Mucosa of descending colon (tissue), 3 donors: ENCODE measurements around the gene CNDP2. TPM values are rescaled to one million over a fixed set of nuclear protein-coding genes. Genes with fewer than 3 reads are reported as not detected.

Experiments used
- ATAC-seq: fragments of 200-7000 bp; cut with Tn5 transposase; one replicate; pipeline ENCODE4 v1.9.1; 2020; ENCODE audit warnings: mild to moderate bottlenecking, moderate library complexity
- DNase-seq, 3 donors: peaks; one replicate each; pipeline ENCODE4 v3.0.0-alpha.2; 2020
- H3K36me3 ChIP-seq: fragments of 200-600 bp; one replicate; pipeline ENCODE4 v1.8.0; 2021; ENCODE audit warnings: low read depth, mild to moderate bottlenecking
- H3K4me1 ChIP-seq: fragments of 200-600 bp; one replicate; pipeline ENCODE4 v1.8.0; 2021; ENCODE audit warnings: low read depth, mild to moderate bottlenecking
- H3K4me3 ChIP-seq: fragments of 200-600 bp; one replicate; pipeline ENCODE4 v1.8.0; 2021; ENCODE audit warnings: mild to moderate bottlenecking
- H3K9me3 ChIP-seq: fragments of 200-600 bp; one replicate; pipeline ENCODE4 v1.8.0; 2021; ENCODE audit warnings: mild to moderate bottlenecking
- intact Hi-C, 2 donors: fragments of 100-400 bp; cut with DNase I in 1 of 2; cut with micrococcal nuclease in 1 of 2; formaldehyde crosslinking; loops; one replicate each; pipeline versions ENCODE4 v1.11.0 to v1.11.1; 2022; cut with DNase I, micrococcal nuclease
- total RNA-seq, 3 donors: library from RNA; stranded (reverse); fragmentation: NEBNext Ultra II Directional in 2 of 3; extraction: Animal tissue kit (Norgen Biotek cat#: 25700) in 2 of 3; gene quantifications; one replicate each; pipeline versions ENCODE4 v1.2.1 to v1.2.4, GENCODE V29; 2021 to 2023
- TF ChIP-seq, protein P1 (sequence below): fragments of 200-600 bp; IDR thresholded peaks from one replicate; pipeline ENCODE4 v1.8.0; 2022; ENCODE audit warnings: antibody characterized with exemption, mild to moderate bottlenecking
- donor health status: DM: no; HTN: no; CAD: no; lungs with moderate emphysema.
- donor health status: DM: no; HTN: no; CAD: no.
- donor health status: DM: no; HTN: yes; CAD: no.

The CNDP2 gene
- total RNA-seq, 3 donors from 2014 or later, result 148 to 263 (median 244) TPM

DNA sequence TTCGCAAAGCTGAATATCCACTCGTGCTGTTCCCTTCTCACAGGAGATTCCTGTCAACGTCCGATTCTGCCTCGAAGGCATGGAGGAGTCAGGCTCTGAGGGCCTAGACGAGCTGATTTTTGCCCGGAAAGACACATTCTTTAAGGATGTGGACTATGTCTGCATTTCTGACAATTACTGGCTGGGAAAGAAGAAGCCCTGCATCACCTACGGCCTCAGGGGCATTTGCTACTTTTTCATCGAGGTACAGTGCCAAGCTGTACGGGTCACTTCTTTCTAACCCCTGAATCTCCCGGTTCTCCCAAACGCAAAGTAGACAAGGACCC lies 14.6 kb downstream of the CNDP2 start:
- H3K4me1 ChIP-seq, result peaks cover 12% of the 10 kb centered on the region
- intact Hi-C loops, result no loop called here
- no peak overlapping the region for H3K4me3 ChIP-seq
- H3K9me3 ChIP-seq, result no peaks in the 10 kb centered on the region
- TF ChIP-seq, protein P1, sequence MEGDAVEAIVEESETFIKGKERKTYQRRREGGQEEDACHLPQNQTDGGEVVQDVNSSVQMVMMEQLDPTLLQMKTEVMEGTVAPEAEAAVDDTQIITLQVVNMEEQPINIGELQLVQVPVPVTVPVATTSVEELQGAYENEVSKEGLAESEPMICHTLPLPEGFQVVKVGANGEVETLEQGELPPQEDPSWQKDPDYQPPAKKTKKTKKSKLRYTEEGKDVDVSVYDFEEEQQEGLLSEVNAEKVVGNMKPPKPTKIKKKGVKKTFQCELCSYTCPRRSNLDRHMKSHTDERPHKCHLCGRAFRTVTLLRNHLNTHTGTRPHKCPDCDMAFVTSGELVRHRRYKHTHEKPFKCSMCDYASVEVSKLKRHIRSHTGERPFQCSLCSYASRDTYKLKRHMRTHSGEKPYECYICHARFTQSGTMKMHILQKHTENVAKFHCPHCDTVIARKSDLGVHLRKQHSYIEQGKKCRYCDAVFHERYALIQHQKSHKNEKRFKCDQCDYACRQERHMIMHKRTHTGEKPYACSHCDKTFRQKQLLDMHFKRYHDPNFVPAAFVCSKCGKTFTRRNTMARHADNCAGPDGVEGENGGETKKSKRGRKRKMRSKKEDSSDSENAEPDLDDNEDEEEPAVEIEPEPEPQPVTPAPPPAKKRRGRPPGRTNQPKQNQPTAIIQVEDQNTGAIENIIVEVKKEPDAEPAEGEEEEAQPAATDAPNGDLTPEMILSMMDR, result no peak
- DNase-seq (no peak), ATAC-seq (no peak)
- peaks cover 10% of the 10 kb centered on the region for H3K36me3 ChIP-seq

DNA sequence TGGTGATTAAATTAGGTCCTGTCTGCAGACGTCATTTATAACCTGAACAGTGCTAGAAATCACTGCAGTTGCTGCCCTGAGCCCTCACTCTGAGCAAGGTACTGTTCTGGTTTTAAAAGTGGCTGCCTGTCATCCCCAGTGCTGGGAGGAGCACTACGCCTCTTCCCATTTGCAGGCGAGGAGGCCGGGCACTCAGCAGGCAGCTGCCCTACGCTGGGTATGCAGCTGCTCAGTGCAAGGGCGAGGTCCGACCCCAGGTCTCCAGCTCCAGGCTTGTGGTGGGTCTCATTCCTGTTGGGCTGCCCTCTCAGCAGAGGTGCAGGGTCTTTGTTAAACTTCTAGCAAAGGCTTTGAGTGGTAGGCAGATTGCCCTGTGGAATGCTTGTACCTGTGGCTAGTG lies 15.7 kb downstream of the CNDP2 start:
- TF ChIP-seq, protein P1, result no peak
- peaks cover 12% of the 10 kb centered on the region for H3K4me1 ChIP-seq
- no peaks in the 10 kb centered on the region for H3K9me3 ChIP-seq
- DNase-seq, result no peak
- no peak overlapping the region for H3K4me3 ChIP-seq
- H3K36me3 ChIP-seq, result peaks cover 10% of the 10 kb centered on the region
- ATAC-seq, result no peak
- intact Hi-C loops, result no loop called here

DNA sequence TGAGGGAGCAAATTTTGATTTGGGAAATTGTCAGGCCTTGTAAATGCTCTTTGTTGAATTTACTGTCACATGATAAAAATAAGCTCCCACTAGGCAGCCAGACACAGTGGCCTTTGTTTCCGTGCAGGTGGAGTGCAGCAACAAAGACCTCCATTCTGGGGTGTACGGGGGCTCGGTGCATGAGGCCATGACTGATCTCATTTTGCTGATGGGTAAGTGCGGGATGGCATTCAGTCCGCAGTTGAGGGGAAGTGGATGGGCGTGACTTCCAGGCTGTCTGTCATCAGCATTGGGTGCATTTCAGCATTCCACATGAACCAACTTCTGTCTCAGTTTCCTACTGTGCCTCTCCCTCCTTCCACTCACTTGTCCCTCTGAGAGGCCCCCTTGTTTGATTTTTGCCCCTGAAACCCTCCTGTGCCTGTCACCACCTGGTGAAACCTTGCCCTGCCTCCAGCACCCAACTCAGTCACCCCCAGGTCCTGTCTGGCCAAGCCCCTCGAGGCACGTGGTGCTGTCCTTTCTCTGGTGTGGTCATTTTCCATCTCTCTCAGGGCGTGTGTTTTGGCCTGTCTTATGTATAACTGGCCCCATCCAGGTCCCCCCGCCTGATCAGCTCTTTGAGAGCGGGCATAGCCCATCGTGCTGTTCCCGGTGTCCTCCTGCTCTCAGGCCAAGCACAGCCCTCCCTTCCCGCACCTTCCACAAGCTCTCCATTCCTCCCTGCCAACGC lies 16.3 kb downstream of the CNDP2 start:
- H3K4me3 ChIP-seq, result no peak overlapping the region
- ATAC-seq, result no peak
- peaks cover 11% of the 10 kb centered on the region for H3K4me1 ChIP-seq
- no peak for DNase-seq
- TF ChIP-seq, protein P1, result no peak
- intact Hi-C loops, result no loop called here
- H3K36me3 ChIP-seq, result peaks cover 6% of the 10 kb centered on the region
- H3K9me3 ChIP-seq, result no peaks in the 10 kb centered on the region

DNA sequence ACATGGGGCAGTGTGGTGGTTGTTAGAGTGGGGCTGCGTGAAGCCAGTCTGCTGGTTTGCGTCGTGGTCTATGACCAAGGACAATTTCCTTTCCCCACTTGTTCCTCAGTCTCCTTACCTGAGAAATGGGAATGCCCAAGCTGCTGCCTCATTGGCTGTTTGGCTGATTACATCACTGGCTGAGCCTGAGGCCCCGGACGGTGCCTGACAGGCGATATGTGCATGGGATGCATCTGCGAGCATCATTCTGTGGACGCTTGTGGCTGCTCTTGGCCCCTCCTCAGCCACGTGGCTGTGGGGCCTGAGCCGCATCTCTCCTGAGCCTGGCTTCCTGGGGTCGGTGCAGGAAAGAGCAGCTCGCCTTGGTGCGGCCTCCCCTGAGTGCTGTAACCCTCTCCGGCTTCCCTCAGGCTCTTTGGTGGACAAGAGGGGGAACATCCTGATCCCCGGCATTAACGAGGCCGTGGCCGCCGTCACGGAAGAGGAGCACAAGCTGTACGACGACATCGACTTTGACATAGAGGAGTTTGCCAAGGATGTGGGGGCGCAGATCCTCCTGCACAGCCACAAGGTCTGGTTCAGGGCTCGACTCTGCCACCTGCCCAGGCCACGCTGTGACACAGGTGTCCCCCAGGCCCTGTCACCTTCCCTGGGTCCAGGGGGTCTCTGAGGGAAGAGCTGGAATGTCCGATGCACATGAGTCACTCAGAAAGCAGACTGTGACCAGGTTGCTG lies 17.2 kb downstream of the CNDP2 start:
- no peak for ATAC-seq
- no peak overlapping the region for H3K4me3 ChIP-seq
- no peaks in the 10 kb centered on the region for H3K9me3 ChIP-seq
- no peak for DNase-seq
- H3K36me3 ChIP-seq, result peaks cover 6% of the 10 kb centered on the region
- peaks cover 4% of the 10 kb centered on the region for H3K4me1 ChIP-seq
- TF ChIP-seq, protein P1, result no peak
- intact Hi-C loops, result no loop called here

DNA sequence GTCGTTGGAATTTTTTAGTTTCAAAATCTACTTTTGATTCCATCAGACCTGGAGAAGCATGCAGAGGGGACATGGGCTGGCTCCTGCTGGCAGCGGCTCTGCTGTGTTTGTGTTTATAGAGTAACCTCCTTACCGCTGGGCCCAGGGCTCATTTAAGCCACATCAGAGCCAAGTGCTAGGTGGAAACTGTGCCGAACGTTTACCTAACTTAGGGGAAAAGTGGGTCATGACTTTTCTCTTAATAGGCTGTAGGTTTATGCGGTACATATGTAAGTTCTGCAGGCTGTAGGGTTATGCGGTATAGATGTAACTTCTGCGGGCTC lies 17.7 kb downstream of the CNDP2 start:
- no peak for ATAC-seq

More for the DNA sequence above, 17.7 kb downstream of the CNDP2 start:
- H3K4me1 ChIP-seq, result no peaks in the 10 kb centered on the region
- TF ChIP-seq, protein P1, result no peak
- H3K9me3 ChIP-seq, result no peaks in the 10 kb centered on the region
- no peak overlapping the region for H3K4me3 ChIP-seq
- intact Hi-C loops, result no loop called here
- DNase-seq, result no peak
- H3K36me3 ChIP-seq, result peaks cover 6% of the 10 kb centered on the region
